Mesothelial cell of epicardium (in vitro differentiated cells): ENCODE data around the gene PIEZO2. TPM values are rescaled to one million over a fixed set of nuclear protein-coding genes. Genes with fewer than 3 reads are reported as not detected.

Source experiments
- DNase-seq, 2 experiments: peaks; one replicate each; pipeline ENCODE4 v3.0.0; 2021; ENCODE audit warnings: low spot score in 2 of 2; ENCODE audit not compliant: unreplicated experiment in 2 of 2
- H3K27ac Mint-ChIP-seq: 2 replicates; pipeline ENCODE4 v1.8.0; 2021; ENCODE audit warnings: mixed read lengths
- H3K27me3 Mint-ChIP-seq: 2 replicates; pipeline ENCODE4 v1.8.0; 2021; ENCODE audit warnings: low read depth, mixed read lengths
- H3K36me3 Mint-ChIP-seq: 2 replicates; pipeline ENCODE4 v1.8.0; 2021; ENCODE audit warnings: mixed read lengths
- H3K4me1 Mint-ChIP-seq: 2 replicates; pipeline ENCODE4 v1.8.0; 2021; ENCODE audit warnings: mixed read lengths
- H3K4me3 Mint-ChIP-seq: 2 replicates; pipeline ENCODE4 v1.8.0; 2021; ENCODE audit warnings: mild to moderate bottlenecking, moderate library complexity, mixed read lengths
- H3K9me3 Mint-ChIP-seq: 2 replicates; pipeline ENCODE4 v1.8.0; 2021; ENCODE audit warnings: mixed read lengths
- total RNA-seq: library from RNA; stranded (reverse); gene quantifications from 3 replicates; pipeline ENCODE4 v1.2.1, GENCODE V29; 2021
- TF ChIP-seq, protein P1 (sequence below): fragments of 200-600 bp; sonication (generic); IDR thresholded peaks from one replicate; pipeline ENCODE4 v1.5.0; 2021; ENCODE audit warnings: antibody characterized with exemption; ENCODE audit not compliant: unreplicated experiment

The PIEZO2 gene
- total RNA-seq, 1 donor from 2014 or later = 36.7 TPM

DNA sequence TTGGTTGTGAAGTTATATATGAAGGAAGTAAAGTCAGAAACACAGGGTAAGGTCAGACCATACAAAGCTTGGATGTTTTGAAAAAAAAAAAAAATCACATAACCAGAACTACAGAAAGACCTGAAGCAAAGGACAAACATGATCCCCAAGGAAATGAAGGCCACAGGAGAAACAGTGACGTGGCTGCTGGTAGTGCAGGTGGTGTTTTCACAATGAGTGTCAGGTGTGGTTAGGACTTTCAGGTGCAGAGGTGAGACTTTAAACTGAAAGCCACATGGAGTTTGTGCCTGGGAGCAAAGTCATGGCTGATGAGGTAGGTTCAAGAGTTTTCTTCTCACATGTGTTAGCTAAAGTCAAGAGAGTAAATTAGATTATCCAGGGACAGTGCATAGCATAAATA, 270.7 kb downstream of the PIEZO2 start:
- Mint-ChIP-seq H3K27me3 (no peaks in the 10 kb centered on the region), H3K4me1 (no peaks in the 10 kb centered on the region), H3K36me3 (no peaks in the 10 kb centered on the region), H3K9me3 (peaks cover 12% of the 10 kb centered on the region), H3K27ac (no peak overlapping the region), H3K4me3 (no peak overlapping the region)
- TF ChIP-seq, protein P1, sequence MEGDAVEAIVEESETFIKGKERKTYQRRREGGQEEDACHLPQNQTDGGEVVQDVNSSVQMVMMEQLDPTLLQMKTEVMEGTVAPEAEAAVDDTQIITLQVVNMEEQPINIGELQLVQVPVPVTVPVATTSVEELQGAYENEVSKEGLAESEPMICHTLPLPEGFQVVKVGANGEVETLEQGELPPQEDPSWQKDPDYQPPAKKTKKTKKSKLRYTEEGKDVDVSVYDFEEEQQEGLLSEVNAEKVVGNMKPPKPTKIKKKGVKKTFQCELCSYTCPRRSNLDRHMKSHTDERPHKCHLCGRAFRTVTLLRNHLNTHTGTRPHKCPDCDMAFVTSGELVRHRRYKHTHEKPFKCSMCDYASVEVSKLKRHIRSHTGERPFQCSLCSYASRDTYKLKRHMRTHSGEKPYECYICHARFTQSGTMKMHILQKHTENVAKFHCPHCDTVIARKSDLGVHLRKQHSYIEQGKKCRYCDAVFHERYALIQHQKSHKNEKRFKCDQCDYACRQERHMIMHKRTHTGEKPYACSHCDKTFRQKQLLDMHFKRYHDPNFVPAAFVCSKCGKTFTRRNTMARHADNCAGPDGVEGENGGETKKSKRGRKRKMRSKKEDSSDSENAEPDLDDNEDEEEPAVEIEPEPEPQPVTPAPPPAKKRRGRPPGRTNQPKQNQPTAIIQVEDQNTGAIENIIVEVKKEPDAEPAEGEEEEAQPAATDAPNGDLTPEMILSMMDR = no peak
- no peak for DNase-seq

DNA sequence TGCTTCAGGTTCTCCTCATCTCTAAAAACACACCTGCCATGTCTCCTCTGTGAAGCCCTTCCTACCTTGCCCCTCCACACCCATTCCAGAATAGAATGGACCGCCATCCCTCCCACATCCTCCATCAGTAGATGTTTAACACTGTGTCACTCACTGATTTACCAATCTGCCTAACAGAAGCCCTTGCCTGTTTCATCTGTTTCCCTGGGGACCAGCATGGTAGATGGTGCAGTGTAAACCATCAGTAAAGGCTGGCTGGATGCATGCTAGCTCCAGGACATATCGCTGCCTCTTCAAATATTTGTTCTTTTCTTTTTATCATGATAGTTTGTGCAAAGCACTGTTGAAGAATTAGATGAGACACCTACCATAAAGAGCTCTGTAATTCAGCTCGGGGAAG, 271.4 kb downstream of the PIEZO2 start:
- Mint-ChIP-seq H3K27me3 (no peaks in the 10 kb centered on the region), H3K4me3 (no peak overlapping the region), H3K4me1 (no peaks in the 10 kb centered on the region), H3K27ac (no peak overlapping the region), H3K9me3 (peaks cover 14% of the 10 kb centered on the region), H3K36me3 (no peaks in the 10 kb centered on the region)
- no peak for DNase-seq
- TF ChIP-seq, protein P1 = no peak

DNA sequence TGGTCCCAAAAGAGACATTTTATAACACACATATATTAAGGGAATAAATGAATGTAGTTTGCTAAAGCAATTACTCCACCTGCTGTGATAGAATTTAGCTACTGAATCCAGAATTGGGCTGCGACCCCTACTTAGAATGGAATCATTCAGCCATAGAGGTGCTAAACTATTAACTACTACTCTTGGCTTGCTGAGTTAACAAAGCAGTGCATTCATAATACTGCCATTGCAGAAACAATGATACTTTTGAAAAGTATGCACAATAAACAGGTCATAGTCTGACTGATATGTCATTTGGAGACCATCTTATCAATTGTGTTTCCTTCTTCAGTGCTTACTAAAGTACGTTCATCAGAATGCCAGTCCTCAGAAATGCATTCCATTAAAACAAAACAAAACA, 273.6 kb downstream of the PIEZO2 start:
- Mint-ChIP-seq H3K9me3 (peaks cover 10% of the 10 kb centered on the region), H3K36me3 (no peaks in the 10 kb centered on the region), H3K4me1 (no peaks in the 10 kb centered on the region), H3K27me3 (no peaks in the 10 kb centered on the region), H3K27ac (no peak overlapping the region), H3K4me3 (no peak overlapping the region)
- TF ChIP-seq, protein P1 = no peak
- DNase-seq = no peak

DNA sequence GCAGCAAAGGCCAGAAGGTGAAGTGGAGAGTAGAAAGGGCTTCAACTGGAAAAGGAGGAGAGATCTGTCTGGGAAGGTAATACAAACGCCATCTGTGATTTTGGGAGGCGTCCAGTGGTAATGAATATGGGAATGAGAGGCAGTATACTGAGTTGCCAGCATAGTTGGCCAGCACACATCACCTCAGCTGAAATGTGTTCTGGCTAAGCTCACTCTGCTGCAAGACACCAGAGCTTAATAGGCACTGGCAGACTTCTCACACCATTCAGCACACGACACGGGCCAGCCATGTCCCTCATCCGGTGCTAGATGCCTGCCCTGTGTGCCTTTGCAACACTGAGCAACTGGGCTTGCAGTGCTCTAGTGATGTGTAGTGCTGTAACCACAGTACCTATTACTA, 277.1 kb downstream of the PIEZO2 start:
- Mint-ChIP-seq H3K36me3 (no peaks in the 10 kb centered on the region), H3K4me3 (no peak overlapping the region), H3K9me3 (peaks cover 10% of the 10 kb centered on the region), H3K27me3 (no peaks in the 10 kb centered on the region), H3K27ac (no peak overlapping the region), H3K4me1 (no peaks in the 10 kb centered on the region)
- DNase-seq = no peak
- TF ChIP-seq, protein P1 = no peak

DNA sequence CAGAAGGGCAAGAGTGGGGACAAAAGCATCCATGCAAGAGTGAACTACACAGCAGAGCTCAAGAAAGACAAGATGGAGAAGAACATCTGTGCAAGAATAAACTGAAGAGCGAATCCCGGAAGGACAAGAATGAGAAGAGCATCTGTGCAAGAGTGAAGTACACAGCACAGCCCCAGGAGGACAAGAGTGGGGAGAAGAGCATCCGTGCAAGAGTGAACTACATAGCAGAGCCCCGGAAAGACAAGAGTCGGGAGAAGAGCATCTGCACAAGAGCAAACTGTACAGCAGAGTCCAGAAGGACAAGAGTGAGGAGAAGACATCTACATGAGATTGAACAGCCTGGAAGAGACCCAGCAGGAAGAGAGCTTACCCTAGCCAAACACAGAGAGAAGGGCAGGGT, 284.6 kb downstream of the PIEZO2 start:
- TF ChIP-seq, protein P1 = no peak
- H3K36me3 Mint-ChIP-seq = peaks cover 17% of the 10 kb centered on the region
- peaks cover 14% of the 10 kb centered on the region for H3K9me3 Mint-ChIP-seq
- H3K27me3 Mint-ChIP-seq = no peaks in the 10 kb centered on the region
- no peak overlapping the region for H3K4me3 Mint-ChIP-seq
- H3K4me1 Mint-ChIP-seq = peaks cover 7% of the 10 kb centered on the region
- no peak for DNase-seq
- no peak overlapping the region for H3K27ac Mint-ChIP-seq

DNA sequence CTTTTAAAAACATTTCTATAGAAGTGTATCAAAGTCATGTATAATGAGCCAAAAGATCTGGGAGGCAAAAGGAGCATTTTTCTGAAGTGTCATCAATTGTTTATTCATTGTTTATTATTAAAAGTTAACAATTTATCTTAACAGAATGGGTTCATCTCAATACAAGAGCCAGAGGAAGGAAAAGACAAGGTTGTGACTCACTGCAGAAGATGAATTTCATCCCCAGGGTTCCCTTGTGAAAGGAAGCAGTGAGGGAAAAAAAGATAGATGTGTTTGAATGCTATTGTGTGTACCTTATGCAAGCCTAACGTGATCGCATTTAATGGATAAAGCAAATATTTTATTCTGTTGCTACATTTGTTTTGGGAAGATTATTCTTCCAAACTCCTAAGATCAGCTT, 286.3 kb downstream of the PIEZO2 start:
- Mint-ChIP-seq H3K27me3 (no peaks in the 10 kb centered on the region), H3K9me3 (peaks cover 14% of the 10 kb centered on the region), H3K4me1 (peaks cover 7% of the 10 kb centered on the region), H3K36me3 (peaks cover 17% of the 10 kb centered on the region), H3K4me3 (no peak overlapping the region), H3K27ac (no peak overlapping the region)
- TF ChIP-seq, protein P1 = no peak
- DNase-seq = no peak
